Measurements from ENCODE around the gene AOPEP. TPM values are rescaled to one million over a fixed set of nuclear protein-coding genes. Genes with fewer than 3 reads are reported as not detected.

Gene AOPEP
- total and polyA plus RNA-seq, 9 of the 15 experiments (the other 6 are each of a cell fraction or from before 2014, with no cell fraction given) = 4.5 to 19.3 (median 13.5) TPM

DNA sequence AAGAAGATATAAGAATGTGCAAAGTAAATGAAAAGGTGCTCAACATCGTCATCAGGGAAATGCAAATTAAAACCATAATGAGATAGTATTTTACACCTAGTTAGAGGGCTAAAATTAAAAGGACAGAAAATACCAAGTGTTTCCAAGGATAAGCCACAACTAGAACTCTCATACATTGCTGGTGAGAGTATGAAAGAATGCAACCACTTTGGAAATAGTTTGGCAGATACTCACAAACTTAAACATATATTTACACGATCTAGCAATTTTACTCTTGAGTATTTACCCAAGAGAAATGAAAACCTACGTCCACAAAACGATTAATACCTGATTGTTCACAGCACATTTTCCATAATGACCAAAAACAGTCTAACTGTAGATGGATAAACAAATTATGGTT, 51.5 kb downstream of the AOPEP start:
- BruUV-seq (replicated peaks) = no TSS peak
- in situ Hi-C loops (cut with MboI) (no loop called here), intact Hi-C loops (cut with micrococcal nuclease) (no loop called here)
- Histone ChIP-seq H3K27me3 (ENCODE audit: control insufficient read depth in 2 of 2, insufficient read depth in 2 of 2, low read length in 2 of 2) (no peaks in the 10 kb centered on the region), H4K20me1 (replicated peaks; ENCODE audit: control insufficient read depth, insufficient read depth, low read length) (no peaks in the 10 kb centered on the region), H3K36me3 (ENCODE audit: control insufficient read depth, insufficient read depth, low read length) (no peaks in the 10 kb centered on the region), H2AFZ (ENCODE audit: low read depth, low read length) (no peak overlapping the region), H3K4me1 (replicated peaks in 1 of 2; ENCODE audit: control insufficient read depth in 2 of 2, insufficient read depth in 2 of 2, low read length in 2 of 2) (peaks cover 0 to 5% of the 10 kb centered on the region in 2 experiments; a peak in 1 of 5 replicates), H3K9me1 (ENCODE audit: control insufficient read depth, insufficient read depth, low read length) (no peaks in the 10 kb centered on the region), H3K27ac (ENCODE audit: extremely low read depth, low read depth, low read length) (no peak overlapping the region), H3K4me3 (no peak overlapping the region), H3K9me3 (replicated peaks; ENCODE audit: control insufficient read depth, insufficient read depth, low read depth, low read length) (no peaks in the 10 kb centered on the region), H3K4me2 (ENCODE audit: insufficient read depth, low read length) (no peak overlapping the region), H3K9ac (ENCODE audit: insufficient read depth in 1 of 2, low read depth in 2 of 2, low read length in 2 of 2) (no peak overlapping the region), H3K79me2 (ENCODE audit: control insufficient read depth, insufficient read depth, low read length) (no peaks in the 10 kb centered on the region)
- CTCF ChIA-PET (ENCODE audit: low intra/inter-chr PET ratio) = no interaction called here
- 85% methylated on average over 4 of the region's 4 CpGs for WGBS (ENCODE audit: insufficient coverage, low coverage, missing lambda C conversion rate)
- POLR2A ChIA-PET = interaction anchor here (1.2 kb wide), 1 partner anchor 337 kb away, joined by 3 read pairs; no protein-coding TSS in a partner anchor
- ATAC-seq (no peak), DNase-seq (ENCODE audit: extremely low read depth in 1 of 4, low spot score in 3 of 4) (no peak), FAIRE-seq (no peak)
- no peak for TF ChIP-seq TEAD2 (tag; IDR thresholded peaks at IDR 0.05)
- TF ChIP-seq HDAC2 (IDR thresholded peaks at IDR 0.05) = no peak
- TF ChIP-seq, protein P1, sequence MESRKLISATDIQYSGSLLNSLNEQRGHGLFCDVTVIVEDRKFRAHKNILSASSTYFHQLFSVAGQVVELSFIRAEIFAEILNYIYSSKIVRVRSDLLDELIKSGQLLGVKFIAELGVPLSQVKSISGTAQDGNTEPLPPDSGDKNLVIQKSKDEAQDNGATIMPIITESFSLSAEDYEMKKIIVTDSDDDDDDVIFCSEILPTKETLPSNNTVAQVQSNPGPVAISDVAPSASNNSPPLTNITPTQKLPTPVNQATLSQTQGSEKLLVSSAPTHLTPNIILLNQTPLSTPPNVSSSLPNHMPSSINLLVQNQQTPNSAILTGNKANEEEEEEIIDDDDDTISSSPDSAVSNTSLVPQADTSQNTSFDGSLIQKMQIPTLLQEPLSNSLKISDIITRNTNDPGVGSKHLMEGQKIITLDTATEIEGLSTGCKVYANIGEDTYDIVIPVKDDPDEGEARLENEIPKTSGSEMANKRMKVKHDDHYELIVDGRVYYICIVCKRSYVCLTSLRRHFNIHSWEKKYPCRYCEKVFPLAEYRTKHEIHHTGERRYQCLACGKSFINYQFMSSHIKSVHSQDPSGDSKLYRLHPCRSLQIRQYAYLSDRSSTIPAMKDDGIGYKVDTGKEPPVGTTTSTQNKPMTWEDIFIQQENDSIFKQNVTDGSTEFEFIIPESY (CRISPR knock-in tag; IDR thresholded peaks at IDR 0.05) = no peak
- TF ChIP-seq, protein P2, sequence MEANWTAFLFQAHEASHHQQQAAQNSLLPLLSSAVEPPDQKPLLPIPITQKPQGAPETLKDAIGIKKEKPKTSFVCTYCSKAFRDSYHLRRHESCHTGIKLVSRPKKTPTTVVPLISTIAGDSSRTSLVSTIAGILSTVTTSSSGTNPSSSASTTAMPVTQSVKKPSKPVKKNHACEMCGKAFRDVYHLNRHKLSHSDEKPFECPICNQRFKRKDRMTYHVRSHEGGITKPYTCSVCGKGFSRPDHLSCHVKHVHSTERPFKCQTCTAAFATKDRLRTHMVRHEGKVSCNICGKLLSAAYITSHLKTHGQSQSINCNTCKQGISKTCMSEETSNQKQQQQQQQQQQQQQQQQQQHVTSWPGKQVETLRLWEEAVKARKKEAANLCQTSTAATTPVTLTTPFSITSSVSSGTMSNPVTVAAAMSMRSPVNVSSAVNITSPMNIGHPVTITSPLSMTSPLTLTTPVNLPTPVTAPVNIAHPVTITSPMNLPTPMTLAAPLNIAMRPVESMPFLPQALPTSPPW (CRISPR knock-in tag; IDR thresholded peaks at IDR 0.05) = no peak
- TF ChIP-seq RAD21 (CRISPR knock-in tag; conservative IDR thresholded peaks at IDR 0.05 in 1 of 2, IDR thresholded peaks at IDR 0.05 in 1 of 2) = no peak
- TF ChIP-seq STAT5A (IDR thresholded peaks at IDR 0.05; ENCODE audit: borderline replicate concordance, low read length) = no peak
- no peak for TF ChIP-seq CEBPB (tag; IDR thresholded peaks at IDR 0.05)
- no peak for TF ChIP-seq SNRNP70 (optimal IDR thresholded peaks at IDR 0.05; ENCODE audit: low read depth, low read length)
- no peak for TF ChIP-seq ZNF24 (IDR thresholded peaks at IDR 0.05)
- TF ChIP-seq, protein P3, sequence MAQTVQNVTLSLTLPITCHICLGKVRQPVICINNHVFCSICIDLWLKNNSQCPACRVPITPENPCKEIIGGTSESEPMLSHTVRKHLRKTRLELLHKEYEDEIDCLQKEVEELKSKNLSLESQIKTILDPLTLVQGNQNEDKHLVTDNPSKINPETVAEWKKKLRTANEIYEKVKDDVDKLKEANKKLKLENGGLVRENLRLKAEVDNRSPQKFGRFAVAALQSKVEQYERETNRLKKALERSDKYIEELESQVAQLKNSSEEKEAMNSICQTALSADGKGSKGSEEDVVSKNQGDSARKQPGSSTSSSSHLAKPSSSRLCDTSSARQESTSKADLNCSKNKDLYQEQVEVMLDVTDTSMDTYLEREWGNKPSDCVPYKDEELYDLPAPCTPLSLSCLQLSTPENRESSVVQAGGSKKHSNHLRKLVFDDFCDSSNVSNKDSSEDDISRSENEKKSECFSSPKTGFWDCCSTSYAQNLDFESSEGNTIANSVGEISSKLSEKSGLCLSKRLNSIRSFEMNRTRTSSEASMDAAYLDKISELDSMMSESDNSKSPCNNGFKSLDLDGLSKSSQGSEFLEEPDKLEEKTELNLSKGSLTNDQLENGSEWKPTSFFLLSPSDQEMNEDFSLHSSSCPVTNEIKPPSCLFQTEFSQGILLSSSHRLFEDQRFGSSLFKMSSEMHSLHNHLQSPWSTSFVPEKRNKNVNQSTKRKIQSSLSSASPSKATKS (CRISPR knock-in tag; IDR thresholded peaks at IDR 0.05) = no peak
- no peak for TF ChIP-seq ZNF133 (CRISPR knock-in tag; IDR thresholded peaks at IDR 0.05)
- TF ChIP-seq, protein P4, sequence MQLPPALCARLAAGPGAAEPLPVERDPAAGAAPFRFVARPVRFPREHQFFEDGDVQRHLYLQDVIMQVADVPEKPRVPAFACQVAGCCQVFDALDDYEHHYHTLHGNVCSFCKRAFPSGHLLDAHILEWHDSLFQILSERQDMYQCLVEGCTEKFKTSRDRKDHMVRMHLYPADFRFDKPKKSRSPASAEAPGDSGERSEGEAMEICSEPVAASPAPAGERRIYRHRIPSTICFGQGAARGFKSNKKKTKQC (CRISPR knock-in tag; IDR thresholded peaks at IDR 0.05) = no peak
- TF ChIP-seq, protein P5, sequence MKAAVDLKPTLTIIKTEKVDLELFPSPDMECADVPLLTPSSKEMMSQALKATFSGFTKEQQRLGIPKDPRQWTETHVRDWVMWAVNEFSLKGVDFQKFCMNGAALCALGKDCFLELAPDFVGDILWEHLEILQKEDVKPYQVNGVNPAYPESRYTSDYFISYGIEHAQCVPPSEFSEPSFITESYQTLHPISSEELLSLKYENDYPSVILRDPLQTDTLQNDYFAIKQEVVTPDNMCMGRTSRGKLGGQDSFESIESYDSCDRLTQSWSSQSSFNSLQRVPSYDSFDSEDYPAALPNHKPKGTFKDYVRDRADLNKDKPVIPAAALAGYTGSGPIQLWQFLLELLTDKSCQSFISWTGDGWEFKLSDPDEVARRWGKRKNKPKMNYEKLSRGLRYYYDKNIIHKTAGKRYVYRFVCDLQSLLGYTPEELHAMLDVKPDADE (conservative IDR thresholded peaks at IDR 0.05; ENCODE audit: control insufficient read depth, low read depth, low read length) = no peak
- TF ChIP-seq, protein P6, sequence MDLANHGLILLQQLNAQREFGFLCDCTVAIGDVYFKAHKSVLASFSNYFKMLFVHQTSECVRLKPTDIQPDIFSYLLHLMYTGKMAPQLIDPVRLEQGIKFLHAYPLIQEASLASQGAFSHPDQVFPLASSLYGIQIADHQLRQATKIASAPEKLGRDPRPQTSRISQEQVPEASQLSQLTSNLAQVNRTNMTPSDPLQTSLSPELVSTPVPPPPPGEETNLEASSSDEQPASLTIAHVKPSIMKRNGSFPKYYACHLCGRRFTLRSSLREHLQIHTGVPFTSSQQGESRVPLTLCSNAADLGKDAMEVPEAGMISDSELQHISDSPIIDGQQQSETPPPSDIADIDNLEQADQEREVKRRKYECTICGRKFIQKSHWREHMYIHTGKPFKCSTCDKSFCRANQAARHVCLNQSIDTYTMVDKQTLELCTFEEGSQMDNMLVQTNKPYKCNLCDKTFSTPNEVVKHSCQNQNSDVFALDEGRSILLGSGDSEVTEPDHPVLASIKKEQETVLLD (IDR thresholded peaks at IDR 0.05) = no peak

Measured in K562 (cell line).